Renal cortical epithelial cell (primary cell): ENCODE results near the gene SLC15A1. TPM values are rescaled to one million over a fixed set of nuclear protein-coding genes. Genes with fewer than 3 reads are reported as not detected.
A peak's percentile ranks its signal among the peaks of the same experiment; 100 is the strongest.

Experiments used
- DNase-seq: peaks from one replicate; pipeline ENCODE4 v3.0.0-alpha.2; 2011; ENCODE audit warnings: low read depth
- total RNA-seq: library from RNA; depleted of rRNA; stranded (reverse); fragments of >200 nt; gene quantifications from 2 replicates; pipeline ENCODE4 v1.2.3, GENCODE V29; 2014

SLC15A1 gene
- total RNA-seq, 1 donor from 2014 or later: 1.4 TPM

GRCh38 chr13:98751861-98752466 lies 508 bp downstream of the SLC15A1 start:
- peak; percentile 16 for DNase-seq

GRCh38 chr13:98751367-98751782 lies 1.1 kb downstream of the SLC15A1 start:
- DNase-seq: peak; percentile 39

GRCh38 chr13:98749501-98749900 lies 3.0 kb downstream of the SLC15A1 start:
- no peak for DNase-seq

GRCh38 chr13:98746968-98747367 lies 5.5 kb downstream of the SLC15A1 start:
- DNase-seq: peak; percentile 85

GRCh38 chr13:98743377-98743776 lies 9.1 kb downstream of the SLC15A1 start:
- DNase-seq: no peak

GRCh38 chr13:98742961-98743360 lies 9.5 kb downstream of the SLC15A1 start:
- DNase-seq: no peak

- peak; percentile 47 for DNase-seq
Observed at GRCh38 chr13:98741741-98742435, 10.6 kb downstream of the SLC15A1 start.

GRCh38 chr13:98740131-98740530 lies 12.3 kb downstream of the SLC15A1 start:
- DNase-seq: no peak

- DNase-seq: no peak
Observed at GRCh38 chr13:98738993-98739392, 13.5 kb downstream of the SLC15A1 start.

- no peak for DNase-seq
Observed at GRCh38 chr13:98738213-98738612, 14.3 kb downstream of the SLC15A1 start.

GRCh38 chr13:98731925-98732324 lies 20.5 kb downstream of the SLC15A1 start:
- DNase-seq: no peak

- DNase-seq: no peak
Observed at GRCh38 chr13:98731038-98731437, 21.4 kb downstream of the SLC15A1 start.

GRCh38 chr13:98730441-98730840 lies 22.0 kb downstream of the SLC15A1 start:
- no peak for DNase-seq

GRCh38 chr13:98729658-98730057 lies 22.8 kb downstream of the SLC15A1 start:
- no peak for DNase-seq

- no peak for DNase-seq
Observed at GRCh38 chr13:98722958-98723357, 29.5 kb downstream of the SLC15A1 start.

- no peak for DNase-seq
Observed at GRCh38 chr13:98721825-98722510, 30.5 kb downstream of the SLC15A1 start.

- no peak for DNase-seq
Observed at GRCh38 chr13:98719527-98720250, 32.8 kb downstream of the SLC15A1 start.

- no peak for DNase-seq
Observed at GRCh38 chr13:98717891-98718290, 34.6 kb downstream of the SLC15A1 start.

GRCh38 chr13:98717256-98717655 lies 35.2 kb downstream of the SLC15A1 start:
- DNase-seq: peak; percentile 54

GRCh38 chr13:98710521-98710920 lies 42.0 kb downstream of the SLC15A1 start:
- no peak for DNase-seq

GRCh38 chr13:98707281-98707999 lies 45.0 kb downstream of the SLC15A1 start:
- DNase-seq: no peak
